Lower leg skin (tissue), 3 donors: ENCODE data around the gene CCDC188.

Experiments used
- CTCF ChIP-seq, 3 donors: fragments of 450-650 bp; IDR thresholded peaks; one replicate each; pipeline ENCODE4 v1.5.1; 2016; ENCODE audit warnings: antibody characterized with exemption in 3 of 3, mild to moderate bottlenecking in 3 of 3, moderate library complexity in 2 of 3
- POLR2A ChIP-seq, 2 donors: fragments of 450-650 bp; IDR thresholded peaks; one replicate each; pipeline ENCODE4 v1.6.1; 2016 to 2017; ENCODE audit warnings: antibody characterized with exemption in 2 of 2, mild to moderate bottlenecking in 1 of 2, moderate library complexity in 1 of 2

GRCh38 chr22:20199413-20199842 is 48.6 kb upstream of the CCDC188 start:
- TF ChIP-seq CTCF (IDR thresholded peaks at IDR 0.05): no peak
- no peak for TF ChIP-seq POLR2A (IDR thresholded peaks at IDR 0.05)
